HG02763 (cell line): ENCODE results near the gene WDR88.

Experiments used
- ATAC-seq: cut with Tn5 transposase; IDR thresholded peaks from one replicate; pipeline ENCODE4 v1.9.1; 2021; ENCODE audit warnings: mild to moderate bottlenecking, moderate library complexity; ENCODE audit not compliant: unreplicated experiment

WDR88 gene

GRCh38 chr19:33195645-33196347 lies 63.9 kb downstream of the WDR88 start:
- no peak for ATAC-seq

- no peak for ATAC-seq
Measured at GRCh38 chr19:33196446-33197193, 64.7 kb downstream of the WDR88 start.

DNA sequence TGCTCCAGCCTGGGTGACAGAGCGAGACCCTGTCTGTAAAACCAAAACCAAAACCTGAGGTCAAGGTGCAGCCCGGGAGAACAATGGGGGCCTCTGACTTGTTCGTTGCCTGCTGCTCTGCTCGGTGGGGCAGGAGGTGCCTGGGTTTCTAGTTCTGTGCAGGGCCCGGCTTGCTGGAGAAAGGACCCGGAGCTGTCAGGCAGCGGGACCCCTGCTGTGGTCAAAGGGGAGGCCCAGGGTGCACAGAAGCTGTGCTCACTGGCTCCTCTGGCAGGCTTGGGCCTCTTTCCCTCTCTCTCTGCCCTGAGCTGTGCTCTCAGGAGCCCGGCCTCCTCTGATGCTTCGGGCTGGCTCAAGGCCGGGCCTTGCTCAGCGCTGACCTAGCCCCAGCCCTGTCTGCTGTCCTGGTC lies 65.7 kb downstream of the WDR88 start:
- no peak for ATAC-seq

- ATAC-seq: no peak
Measured at GRCh38 chr19:33198169-33198568, 66.3 kb downstream of the WDR88 start.

GRCh38 chr19:33199441-33200265 lies 67.7 kb downstream of the WDR88 start:
- ATAC-seq: no peak

DNA sequence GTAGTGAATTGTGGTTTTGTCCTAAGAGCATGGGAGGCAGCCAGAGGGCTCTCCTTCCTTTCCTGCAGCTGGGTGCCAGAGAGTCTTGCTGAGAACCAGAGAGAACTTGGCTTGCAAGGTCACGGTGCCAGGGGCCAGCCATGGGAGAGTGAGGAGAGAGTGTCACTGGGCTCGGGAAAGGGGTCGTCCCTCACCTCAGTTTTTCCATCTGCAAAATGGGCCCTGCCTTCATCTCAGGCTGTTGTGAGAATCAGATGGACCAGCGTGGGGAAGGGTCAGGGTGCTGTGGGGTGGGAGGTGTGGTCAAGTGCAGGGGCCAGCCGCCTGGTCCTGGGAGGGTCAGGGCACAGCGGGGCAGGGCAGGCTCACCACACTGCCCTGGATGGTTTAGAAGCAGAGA lies 69.6 kb downstream of the WDR88 start:
- no peak for ATAC-seq

- ATAC-seq: no peak
Measured at GRCh38 chr19:33201886-33202545, 70.1 kb downstream of the WDR88 start.

- ATAC-seq: no peak
Measured at GRCh38 chr19:33202546-33203507, 70.9 kb downstream of the WDR88 start.

GRCh38 chr19:33203529-33203928 lies 71.6 kb downstream of the WDR88 start:
- ATAC-seq: no peak

DNA sequence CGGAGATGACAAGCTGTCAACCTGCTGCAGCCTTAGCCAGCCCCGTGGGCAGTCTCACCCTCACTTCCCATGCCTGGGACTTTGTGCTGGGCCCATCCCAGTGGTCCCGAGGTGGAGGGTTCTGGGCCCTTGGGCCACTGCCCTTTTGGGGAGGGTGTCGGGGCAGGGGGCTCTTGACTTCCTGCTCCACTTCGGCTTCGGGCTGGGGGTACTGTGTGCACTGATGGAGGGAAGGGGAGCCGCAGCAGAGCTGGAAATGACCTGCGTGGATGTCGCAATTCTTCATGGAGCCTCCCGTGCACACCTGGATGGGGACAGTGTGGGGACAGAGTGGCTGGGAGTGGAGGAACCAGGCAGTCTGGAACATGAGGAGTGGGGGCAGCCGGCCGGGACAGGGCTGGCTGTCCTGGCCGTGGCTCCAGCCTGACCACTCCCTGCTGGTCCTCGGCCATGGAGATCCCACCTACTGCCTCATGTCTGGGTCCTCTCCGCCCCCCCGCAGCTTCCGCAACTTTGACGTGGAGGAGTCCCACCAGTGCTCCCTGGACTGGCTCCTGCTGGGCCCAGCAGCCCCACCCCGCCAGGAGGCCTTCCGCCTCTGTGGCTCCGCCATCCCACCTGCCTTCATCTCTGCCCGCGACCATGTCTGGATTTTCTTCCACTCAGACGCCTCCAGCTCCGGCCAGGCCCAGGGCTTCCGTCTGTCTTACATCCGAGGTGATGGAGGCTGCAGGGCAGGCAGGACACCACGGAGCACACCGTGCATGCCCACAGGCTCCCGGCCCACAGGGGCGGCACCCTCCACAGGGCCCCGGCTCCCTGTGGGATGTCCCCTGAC lies 72.4 kb downstream of the WDR88 start:
- ATAC-seq: no peak

DNA sequence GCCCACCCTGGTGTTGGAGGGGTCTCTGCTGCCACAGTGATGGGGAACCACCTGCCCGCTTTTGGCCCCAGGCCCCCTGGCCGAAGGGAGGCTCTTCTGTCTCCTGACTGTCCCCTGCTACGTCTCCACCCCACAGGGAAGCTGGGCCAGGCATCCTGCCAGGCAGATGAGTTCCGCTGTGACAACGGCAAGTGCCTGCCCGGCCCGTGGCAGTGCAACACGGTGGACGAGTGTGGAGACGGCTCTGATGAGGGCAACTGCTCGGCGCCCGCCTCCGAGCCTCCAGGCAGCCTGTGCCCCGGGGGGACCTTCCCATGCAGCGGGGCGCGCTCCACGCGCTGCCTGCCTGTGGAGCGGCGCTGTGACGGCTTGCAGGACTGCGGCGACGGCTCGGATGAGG lies 73.2 kb downstream of the WDR88 start:
- ATAC-seq: no peak

DNA sequence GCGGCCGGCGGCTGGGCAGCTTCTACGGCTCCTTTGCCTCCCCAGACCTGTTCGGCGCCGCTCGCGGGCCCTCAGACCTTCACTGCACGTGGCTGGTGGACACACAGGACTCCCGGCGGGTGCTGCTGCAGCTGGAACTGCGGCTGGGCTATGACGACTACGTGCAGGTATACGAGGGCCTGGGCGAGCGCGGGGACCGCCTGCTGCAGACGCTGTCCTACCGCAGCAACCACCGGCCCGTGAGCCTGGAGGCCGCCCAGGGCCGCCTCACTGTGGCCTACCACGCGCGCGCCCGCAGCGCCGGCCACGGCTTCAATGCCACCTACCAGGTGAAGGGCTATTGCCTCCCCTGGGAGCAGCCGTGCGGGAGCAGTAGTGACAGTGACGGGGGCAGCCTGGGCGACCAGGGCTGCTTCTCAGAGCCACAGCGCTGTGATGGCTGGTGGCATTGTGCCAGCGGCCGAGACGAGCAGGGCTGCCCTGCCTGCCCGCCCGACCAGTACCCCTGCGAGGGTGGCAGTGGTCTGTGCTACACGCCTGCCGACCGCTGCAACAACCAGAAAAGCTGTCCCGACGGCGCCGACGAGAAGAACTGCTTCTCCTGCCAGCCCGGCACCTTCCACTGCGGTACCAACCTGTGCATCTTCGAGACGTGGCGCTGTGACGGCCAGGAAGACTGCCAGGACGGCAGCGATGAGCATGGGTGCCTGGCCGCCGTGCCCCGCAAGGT lies 73.8 kb downstream of the WDR88 start:
- no peak for ATAC-seq

DNA sequence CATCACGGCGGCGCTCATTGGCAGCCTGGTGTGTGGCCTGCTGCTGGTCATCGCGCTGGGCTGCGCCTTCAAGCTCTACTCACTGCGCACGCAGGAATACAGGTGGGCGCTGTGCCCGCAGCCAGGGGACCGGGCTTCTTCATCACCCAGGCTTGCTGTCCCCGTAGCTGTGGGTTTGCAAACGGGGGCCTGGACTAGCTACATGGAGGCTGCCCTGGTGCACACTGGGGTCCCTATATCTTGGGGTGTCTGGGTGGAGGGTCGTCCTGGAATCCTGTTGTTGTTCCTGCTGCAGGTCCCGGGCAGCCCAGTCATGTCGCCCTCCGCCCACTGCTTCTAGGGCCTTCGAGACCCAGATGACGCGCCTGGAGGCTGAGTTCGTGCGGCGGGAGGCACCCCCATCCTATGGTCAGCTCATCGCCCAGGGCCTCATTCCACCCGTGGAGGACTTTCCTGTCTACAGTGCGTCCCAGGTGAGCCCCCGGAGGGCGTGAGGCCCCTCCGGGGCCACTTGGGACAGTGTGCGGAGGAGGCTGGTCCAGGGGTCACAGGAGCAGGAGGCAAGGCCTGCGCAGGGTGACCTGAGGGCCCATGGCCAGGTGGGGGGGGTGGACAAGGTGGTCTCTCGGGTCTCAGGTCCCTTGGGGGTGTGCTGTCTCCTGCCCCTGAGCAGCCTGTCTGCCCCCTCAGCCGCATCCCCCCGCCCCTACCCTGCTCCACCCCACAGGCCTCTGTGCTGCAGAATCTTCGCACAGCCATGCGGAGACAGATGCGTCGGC lies 74.5 kb downstream of the WDR88 start:
- ATAC-seq: no peak

- ATAC-seq: no peak
Measured at GRCh38 chr19:33207040-33207620, 75.2 kb downstream of the WDR88 start.

- ATAC-seq: no peak
Measured at GRCh38 chr19:33207903-33208302, 76.0 kb downstream of the WDR88 start.

DNA sequence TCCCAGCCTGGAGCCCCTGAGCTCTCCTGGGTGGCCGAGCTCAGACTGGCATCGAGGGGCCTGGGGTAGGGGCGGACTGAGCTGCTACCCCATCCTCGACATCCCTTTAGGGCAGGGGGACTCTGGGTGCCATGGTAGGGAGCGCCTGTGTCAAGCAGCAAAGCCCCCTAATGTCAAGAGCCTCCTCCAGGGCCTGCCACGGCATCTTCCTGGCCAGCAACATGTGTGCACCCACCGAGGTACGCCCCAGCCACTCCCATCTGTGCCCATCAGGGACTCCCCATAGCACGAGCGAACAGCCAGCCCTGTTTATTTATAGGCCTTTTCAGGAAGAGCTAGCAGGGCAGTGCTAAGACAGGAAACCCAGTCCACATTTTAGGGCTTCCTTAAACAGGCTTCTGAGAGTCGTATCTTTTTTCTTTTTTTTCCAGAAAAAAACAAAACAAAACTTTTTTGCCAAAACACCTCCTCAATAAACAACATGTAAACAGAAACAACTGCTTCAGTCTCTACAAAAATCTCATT lies 76.5 kb downstream of the WDR88 start:
- ATAC-seq: no peak
